DMS153 treated with DMSO at 0.1 percent for 48 hours (cell line): ENCODE data around the gene CYP4A11.
"Not testable (repeated sequence)": the region's sequence is repeated elsewhere in the genome, so short reads cannot be mapped to it uniquely, and the experiment has no call there.

Experiments used
- DNase-seq: peaks from one replicate; lab custom pipeline; 2025; ENCODE audit not compliant: unreplicated experiment; lab: John Stamatoyannopoulos, UW

Gene CYP4A11, protein sequence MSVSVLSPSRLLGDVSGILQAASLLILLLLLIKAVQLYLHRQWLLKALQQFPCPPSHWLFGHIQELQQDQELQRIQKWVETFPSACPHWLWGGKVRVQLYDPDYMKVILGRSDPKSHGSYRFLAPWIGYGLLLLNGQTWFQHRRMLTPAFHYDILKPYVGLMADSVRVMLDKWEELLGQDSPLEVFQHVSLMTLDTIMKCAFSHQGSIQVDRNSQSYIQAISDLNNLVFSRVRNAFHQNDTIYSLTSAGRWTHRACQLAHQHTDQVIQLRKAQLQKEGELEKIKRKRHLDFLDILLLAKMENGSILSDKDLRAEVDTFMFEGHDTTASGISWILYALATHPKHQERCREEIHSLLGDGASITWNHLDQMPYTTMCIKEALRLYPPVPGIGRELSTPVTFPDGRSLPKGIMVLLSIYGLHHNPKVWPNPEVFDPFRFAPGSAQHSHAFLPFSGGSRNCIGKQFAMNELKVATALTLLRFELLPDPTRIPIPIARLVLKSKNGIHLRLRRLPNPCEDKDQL

DNA sequence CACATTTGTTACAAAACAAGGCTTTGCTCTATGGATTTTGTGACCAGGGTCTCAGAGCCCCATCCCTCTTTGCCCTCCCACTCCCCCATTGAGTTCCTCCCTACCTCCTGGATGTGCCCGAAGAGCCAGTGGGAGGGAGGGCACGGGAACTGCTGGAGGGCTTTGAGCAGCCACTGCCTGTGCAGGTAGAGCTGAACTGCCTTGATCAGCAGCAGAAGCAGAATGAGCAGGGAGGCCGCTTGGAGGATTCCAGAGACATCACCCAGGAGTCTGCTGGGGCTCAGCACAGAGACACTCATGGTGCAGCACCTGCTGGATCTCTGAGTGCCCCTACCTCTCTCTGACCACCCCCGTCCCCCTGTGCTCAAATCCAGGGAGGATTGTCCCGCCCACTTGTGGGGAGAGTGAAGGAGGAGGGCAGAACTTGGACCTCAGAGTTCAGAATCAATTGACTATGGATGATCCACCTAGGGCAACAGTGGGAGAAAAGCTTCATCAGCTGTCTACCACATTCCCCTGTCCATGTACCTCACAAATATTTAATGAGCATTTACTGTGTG lies at the start of gene CYP4A11:
CYP4A11 (minus strand) TSS at position 342 of the 560 bp plus-strand sequence; CDS start at position 299, 43 bp downstream.
- no peak for DNase-seq

DNA sequence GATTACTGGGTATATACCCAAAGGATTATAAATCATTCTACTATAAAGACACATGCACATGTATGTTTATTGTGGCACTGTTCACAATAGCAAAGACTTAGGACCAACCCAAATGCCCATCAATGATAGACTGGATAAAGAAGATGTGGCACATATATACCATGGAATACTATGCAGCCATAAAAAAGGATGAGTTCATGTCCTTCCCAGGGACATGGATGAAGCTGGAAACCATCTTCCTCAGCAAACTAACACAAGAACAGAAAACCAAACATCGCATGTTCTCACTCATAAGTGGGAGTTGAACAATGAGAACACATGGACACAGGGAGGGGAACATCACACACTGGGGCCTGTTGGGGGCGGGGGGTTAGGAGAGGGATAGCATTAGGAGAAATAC lies 49.3 kb upstream of the CYP4A11 start:
- DNase-seq: not testable (repeated sequence)

DNA sequence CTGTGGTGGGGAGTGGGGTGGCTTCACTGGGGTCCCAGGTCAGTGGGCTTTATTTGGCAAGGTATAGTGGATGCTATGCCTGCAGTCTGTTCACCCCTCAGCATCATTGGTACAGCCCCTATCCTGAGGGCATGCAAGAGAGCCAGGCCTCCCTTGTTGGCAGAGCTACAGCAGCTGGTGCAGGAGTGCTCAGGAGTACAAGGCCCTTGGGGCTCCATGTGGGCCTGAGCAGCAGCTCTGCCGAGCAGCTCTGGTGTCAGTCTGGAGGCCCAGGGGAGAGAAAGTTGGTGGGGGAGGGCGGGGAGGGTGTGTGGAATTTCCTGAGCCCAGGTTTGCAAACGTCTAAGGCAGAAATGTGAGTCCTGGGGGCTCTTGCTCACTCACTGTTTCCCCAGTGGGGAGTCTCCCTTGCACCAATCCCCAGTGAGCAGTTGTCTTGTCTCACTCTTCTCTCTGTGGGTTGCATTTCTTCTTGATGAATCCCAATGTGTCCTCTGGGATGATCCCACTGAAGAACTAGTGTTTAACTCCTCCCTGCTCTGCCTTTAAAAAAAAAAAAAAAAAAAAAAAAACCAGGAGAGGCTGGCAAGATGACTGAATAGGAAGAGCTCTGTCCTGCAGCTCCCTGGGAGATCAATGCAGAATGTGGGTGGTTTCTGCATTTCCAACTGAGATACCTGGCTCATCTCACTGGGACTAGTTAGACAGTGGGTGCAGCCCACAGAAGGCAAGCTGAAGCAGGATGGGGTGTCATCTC lies 42.7 kb upstream of the CYP4A11 start:
- no peak for DNase-seq

DNA sequence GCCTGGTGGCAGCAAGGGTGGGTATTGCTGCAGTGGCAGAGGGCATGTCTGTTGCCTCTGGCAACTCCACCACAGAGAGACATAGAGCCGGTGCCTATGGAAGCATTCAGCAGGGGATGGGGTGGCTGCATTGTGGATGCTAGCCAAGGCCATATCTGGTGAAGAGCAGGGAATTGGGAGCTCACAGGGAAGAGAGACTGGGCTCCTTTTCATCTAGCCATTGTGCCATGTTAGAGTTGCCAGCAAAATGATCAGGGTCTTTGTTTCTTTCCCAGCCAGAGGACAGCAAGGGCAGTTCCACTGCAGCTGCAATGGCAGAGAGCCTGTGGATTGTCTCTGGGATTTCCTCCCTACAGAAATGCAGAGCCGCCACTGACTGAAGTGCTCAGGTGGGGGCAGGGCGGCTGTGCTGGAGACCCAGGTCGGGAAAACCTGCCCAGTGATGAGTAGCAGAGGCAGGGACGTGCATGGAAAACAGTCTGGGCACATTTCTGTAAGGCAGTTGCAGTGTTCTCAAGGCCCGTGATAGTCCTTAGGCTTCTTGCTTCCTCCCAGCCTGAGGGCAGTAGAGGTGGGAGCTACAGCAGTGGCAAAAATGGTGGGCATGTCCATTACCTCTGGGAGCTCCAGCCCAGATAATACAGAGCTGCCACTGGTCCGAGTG lies 42.0 kb upstream of the CYP4A11 start:
- peak; percentile 50 for DNase-seq

DNA sequence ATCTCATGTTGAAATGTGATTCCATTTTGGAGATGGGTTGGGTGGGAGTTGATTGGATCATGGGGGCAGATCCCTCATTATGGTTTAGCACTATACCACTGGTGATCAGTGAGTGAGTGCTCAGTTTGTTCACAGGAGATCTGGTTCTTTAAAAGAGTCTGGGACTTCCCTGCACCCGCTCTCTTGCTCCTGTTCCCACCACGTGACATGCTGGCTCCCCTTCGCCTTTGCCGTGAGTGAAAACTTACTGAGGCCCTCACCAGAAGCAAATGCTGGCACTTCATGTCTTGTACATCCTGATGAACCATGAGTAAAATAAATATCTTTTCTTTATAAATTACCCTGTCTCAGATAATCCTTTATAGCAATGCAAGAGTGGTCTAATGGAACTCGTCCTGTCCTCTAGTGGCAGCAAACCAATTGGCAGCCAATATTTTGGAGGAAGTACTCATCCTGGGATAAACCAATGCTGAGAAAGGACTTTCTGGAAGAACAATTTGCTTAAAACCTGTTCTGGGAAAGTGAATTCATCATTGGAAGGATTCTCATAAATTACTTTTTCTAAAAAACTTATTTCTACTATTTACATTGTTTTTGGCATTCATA lies 27.8 kb upstream of the CYP4A11 start:
- no peak for DNase-seq

DNA sequence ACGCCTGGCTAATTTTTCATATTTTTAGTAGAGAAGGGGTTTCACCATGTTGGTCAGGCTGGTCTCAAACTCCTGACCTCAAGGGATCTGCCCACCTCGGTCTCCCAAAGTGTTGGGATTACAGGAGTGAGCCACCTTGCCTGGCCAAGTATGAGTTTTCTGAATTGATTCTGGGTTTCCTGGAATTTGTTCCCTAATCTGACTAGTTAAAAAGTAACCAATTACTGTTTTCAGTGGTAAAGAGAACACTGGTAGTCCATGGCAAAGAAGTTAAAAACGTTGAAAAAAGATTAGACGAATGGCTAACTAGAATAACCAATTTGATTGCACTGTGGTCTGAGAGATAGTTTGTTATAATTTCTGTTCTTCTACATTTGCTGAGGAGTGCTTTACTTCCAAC lies 21.0 kb upstream of the CYP4A11 start:
- DNase-seq: not testable (repeated sequence)

DNA sequence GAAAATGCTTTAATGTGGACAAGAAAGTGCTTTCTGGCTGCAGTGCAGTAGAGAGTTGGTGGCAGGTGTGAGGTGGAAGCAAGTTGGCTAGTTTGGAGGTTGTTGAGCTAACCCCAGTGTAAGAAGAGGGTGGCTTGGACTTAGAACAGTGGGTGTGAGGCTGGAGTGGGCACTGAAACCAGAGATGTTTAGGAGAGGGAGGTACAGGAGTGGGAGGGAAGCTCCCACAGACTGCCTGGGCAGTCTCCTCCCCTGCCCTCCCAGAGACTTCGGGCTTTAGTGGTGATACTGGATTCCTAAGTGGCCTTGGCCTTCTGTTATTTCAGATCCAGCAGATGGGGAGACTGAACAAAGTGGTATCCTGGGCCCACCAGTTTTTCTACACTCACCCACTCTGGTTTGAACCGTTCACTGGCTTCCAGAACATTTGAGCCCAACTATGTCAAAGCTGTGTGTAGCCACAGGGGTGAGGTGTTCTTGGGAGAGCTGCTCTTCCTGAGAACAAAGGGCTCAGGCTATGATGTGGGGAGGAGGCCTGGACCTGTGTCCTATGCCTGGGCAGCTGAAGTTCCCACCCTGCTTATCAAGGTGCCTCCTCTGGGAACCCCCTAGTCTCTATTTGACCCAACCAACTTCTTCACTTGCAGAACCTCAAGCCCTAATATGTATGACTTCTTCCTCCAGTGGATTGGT lies 19.9 kb upstream of the CYP4A11 start:
- no peak for DNase-seq

DNA sequence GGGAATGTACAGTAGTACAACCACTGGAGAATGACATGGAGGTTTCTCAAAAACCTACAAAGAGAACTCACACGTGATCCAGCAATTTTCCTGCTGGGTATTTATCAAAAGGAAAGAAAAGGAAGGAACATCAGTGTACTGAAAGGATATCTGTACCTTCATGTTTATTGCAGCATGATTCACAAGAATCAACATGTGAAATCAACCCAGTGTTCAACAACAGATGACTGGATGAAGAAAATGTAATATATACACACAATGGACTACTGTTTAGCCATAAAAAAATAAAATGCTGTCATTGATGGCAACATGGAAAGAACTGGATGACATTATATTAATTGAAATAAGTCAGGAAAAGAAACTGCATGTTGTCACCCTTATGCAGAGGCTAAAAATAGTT lies 19.0 kb upstream of the CYP4A11 start:
- no peak for DNase-seq

DNA sequence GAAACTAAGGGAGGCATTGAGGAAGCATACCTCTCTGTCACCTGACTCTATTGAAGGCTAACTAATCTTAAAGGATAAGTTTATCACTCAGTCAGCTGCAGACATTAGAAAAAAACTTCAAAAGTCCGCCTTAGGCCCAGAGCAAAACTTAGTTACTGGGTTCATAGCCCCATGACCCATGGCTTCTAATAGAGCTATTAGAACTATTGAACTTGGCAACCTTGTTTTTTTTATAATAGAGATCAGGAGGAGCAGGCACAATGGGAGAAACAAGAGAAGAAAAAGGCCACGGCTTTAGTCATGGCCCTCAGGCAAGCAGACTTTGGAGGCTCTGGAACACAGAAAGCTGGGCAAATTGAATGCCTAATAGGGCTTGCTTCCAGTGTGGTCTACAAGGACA lies 13.8 kb upstream of the CYP4A11 start:
- not testable (repeated sequence) for DNase-seq

DNA sequence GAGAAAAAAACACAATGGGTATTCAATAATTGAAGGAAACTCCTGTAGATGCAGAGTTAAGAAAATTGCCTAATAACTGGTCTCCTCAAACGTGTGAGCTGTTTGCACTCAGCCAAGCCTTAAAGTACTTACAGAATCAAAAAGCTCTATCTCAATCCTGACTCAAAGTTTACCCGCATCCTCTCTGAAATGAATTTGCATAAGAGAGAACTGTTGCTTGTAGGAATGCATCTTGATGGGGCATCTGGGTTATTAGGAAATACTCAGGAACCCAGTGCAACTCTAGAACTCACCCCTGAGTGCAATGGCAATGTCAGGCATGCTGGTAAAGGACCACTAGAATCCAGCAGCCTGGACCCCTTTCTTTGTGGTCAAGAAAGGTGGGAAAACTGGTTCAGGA lies 12.6 kb upstream of the CYP4A11 start:
- not testable (repeated sequence) for DNase-seq

DNA sequence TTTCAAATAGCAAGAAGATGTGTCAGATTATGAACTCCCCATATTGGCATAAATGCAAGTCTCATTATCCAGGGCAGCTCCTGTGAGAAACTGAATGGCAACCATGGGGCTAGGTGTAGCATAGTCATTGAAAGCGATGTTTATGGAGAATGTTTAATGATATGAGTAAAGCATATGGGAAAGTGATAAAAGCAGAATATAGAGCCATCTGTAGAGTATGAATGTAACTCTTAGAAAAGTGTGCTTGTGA lies 8.1 kb upstream of the CYP4A11 start:
- DNase-seq: not testable (repeated sequence)

DNA sequence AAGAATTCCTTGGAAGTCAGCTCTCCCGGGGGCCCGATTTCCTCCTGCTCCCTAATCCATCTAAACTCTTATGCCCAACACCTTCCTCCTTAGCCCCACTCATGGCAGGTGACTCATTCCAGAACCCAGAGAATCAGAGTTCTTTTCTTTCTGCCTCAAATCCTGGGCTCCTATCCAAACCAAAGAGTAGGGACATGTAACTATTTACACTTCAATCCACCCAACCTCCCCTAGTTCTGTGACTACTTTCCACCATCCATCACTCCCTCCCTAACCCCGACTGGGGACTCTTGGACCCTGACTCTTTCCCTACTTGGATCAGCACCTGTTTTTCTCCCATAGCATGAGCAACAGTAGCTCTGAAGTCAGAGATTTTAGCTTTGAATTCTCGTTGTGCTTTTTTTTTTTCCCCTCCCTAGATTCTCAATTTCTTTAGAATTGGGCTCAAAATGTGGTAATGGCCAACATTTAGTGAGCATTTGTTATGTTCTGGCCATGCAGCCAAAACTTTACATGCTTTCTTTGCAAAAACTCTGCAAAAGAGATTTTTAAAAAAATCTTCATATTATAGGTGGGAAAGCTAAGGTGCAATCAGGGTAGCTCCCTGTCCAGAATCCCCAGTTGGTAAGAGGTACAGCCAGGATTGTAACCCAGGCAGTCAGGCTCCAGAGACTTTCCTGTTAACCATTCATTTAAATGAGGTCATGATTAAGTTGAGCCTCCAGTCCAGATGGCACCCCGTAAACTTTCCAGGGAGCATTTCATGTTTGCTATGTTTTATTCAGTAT lies 7.5 kb upstream of the CYP4A11 start:
- no peak for DNase-seq

DNA sequence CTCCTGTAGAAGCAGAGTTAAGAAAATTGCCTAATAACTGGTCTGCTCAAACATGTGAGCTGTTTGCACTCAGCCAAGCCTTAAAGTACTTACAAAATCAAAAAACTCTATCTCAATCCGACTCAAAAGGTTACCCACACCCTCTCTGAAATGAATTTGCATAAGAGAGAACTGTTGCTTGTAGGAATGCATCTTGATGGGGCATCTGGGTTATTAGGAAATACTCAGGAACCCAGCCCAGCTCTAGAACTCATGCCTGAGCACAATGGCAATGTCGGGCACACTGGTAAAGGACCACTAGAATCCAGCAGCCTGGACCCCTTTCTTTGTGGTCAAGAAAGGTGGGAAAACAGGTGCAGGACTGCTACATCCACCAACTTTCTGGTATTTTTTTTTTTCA lies 6.4 kb upstream of the CYP4A11 start:
- not testable (repeated sequence) for DNase-seq

DNA sequence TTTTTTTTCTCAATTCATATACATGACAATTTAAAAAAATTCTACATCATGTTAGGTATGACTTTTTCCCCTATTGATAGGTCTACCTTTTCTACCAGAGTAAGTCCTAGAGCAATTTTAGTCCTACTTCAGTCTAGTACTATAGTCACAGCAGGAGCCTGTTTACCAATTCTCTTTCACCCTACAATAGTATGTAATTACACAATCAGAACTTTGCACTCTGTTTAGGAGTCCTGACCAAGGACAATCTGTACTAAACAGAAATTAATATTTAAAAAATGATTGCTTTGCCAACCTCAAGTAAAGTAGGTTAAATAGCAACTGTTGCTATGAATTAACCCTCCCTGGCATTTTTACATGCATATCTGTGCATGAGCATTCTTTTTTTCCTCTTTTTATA lies 810 bp upstream of the CYP4A11 start:
- no peak for DNase-seq

DNA sequence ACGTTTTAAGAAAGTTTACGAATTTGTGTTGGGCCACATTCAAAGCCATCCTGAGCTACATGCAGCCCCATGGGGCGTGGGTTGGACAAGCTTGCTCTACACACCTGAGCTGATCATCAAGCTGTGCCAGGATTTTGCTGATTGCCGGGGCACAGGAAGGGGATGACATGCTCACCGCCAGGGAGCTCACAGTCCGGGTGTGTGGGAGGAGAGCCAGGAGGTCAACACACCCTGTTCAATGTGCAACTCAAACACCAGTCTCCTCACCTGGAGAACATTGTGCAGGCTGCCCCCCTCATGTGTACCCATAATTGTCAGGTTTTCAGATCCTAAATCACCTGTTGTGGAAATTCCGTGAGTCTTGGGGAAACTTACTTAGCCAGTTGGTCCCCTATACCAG lies 969 bp downstream of the CYP4A11 start:
- DNase-seq: no peak

DNA sequence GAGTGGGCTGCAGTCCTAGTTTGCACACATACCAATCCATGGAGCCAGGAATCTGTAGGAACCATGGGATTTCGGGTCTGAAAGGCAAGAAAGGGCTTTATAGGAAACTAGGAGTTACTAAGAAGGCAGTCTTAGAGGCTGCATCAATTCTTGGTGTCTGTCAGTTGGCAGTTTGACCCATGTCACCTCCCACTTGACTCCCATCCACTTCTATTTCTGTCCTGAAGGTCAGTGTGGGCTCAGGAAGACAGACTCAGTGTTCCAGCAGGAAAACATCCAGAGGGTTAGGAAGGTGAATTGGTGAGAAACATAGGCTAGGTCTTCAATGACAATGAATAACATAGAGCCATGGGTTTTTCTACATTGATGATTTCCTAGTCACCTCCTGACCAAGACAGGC lies 4.0 kb downstream of the CYP4A11 start:
- DNase-seq: no peak

DNA sequence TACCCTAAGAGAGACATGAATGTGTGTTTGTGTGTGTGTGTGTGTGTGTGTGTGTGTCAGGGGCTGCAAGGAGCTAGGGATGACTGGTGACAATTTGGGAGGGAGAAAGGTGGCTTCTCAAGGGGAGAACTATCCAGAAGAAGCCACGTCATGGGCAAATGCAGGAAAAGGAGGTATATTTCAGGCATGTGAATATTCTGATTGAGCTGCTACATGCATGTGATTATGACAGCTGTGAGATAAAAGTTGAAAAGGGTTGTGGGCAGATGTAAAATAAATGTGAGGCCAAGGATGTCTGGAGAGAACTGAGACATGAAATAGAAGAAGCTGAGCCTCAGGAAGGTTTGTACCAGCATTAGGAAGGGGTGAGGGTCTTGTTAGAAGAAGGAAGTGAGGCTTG lies 4.5 kb downstream of the CYP4A11 start:
- no peak for DNase-seq

DNA sequence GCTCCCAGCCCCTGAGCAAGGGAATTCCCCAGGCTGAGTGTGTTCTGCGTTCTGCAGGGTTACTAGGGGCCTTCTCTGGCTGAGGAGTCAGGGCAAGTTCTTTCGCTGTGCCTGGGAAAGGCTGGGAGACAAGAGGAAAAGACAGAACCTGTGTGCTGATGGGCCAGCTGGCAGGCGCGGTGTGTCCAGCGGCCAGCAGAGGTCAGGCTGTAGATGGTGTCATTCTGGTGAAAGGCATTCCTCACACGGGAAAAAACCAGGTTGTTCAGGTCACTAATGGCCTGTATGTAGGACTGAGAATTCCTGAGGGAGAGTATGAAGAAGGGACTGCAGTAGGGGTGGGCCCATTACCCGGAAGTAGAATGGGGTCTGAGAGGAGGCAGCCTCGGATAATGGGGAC lies 6.4 kb downstream of the CYP4A11 start:
- DNase-seq: peak; percentile 12

DNA sequence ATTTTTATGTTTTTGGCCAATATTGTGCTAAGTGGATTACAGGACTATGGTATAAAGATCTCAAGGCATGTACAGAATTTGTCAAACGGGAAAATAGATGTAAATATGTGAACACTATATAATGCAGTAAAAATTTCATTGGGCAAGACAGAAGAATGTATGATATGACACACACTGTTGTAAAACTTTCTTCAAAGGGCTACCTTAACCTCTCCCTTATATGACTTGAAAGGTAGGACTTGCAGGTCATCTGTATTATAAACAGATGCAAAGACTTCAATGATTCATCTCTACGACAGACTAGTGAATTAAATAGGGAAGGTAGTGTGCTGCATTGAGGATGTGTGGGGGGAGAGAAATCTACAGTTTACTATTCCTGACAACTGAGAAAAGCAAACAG lies 9.3 kb downstream of the CYP4A11 start:
- not testable (repeated sequence) for DNase-seq

DNA sequence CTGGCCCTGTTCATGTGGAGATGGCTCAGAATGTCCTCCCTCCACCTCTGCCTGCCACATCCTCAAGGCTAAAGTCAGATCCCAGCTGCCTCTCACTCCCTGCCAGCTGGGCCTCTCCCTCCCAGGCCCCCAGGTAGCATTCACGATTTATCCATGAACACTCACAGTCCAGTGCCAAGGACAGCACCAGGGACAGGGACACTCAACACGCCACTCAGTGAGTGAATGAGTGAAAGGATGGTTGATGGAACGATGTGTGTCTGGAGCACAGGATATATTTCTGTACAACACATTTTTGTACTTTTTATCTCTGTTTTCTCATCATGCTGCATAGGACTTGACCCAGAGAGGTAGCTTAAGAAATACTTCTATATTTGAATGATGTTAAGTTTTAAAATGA lies 10.1 kb downstream of the CYP4A11 start:
- DNase-seq: no peak
